Fibroblast of the aortic adventitia (primary cell): ENCODE results near the gene FOXP1. TPM values are rescaled to one million over a fixed set of nuclear protein-coding genes. Genes with fewer than 3 reads are reported as not detected.

ENCODE experiments used
- DNase-seq: peaks from one replicate; pipeline ENCODE4 v3.0.0-alpha.2; 2010; ENCODE audit warnings: low read depth
- H3K4me3 ChIP-seq: 2 replicates; pipeline ENCODE4 v1.5.1; 2011; ENCODE audit warnings: low read depth, mild to moderate bottlenecking, control low read depth, low read length, moderate library complexity
- CTCF ChIP-seq: IDR thresholded peaks from 2 replicates; pipeline ENCODE4 v1.5.1; 2011; ENCODE audit warnings: mild to moderate bottlenecking, low read length, control low read depth, inconsistent platforms; ENCODE audit not compliant: insufficient read depth
- total RNA-seq: library from RNA; depleted of rRNA; stranded (reverse); fragments of >200 nt; gene quantifications from 2 replicates; pipeline ENCODE4 v1.2.3, GENCODE V29; 2012; ENCODE audit warnings: low replicate concordance

Gene FOXP1
- total RNA-seq, 1 donor: 115 TPM

- H3K4me3 ChIP-seq: no peak overlapping the region
- no peak for DNase-seq
- no peak for TF ChIP-seq CTCF
These were observed 509.1 kb downstream of the FOXP1 start for GRCh38 chr3:71074423-71074822.

GRCh38 chr3:71072986-71073385 is 510.5 kb downstream of the FOXP1 start:
- no peak for DNase-seq
- TF ChIP-seq CTCF: no peak
- no peak overlapping the region for H3K4me3 ChIP-seq

GRCh38 chr3:71072287-71072686 is 511.2 kb downstream of the FOXP1 start:
- peak; percentile 47 for DNase-seq
- H3K4me3 ChIP-seq: no peak overlapping the region
- TF ChIP-seq CTCF: no peak

- no peak for TF ChIP-seq CTCF
- no peak overlapping the region for H3K4me3 ChIP-seq
- DNase-seq: peak; percentile 40
These were observed 512.7 kb downstream of the FOXP1 start for GRCh38 chr3:71070497-71071463.

GRCh38 chr3:71069797-71070196 is 513.7 kb downstream of the FOXP1 start:
- TF ChIP-seq CTCF: peak; percentile 61
- H3K4me3 ChIP-seq: no peak overlapping the region
- DNase-seq: peak; percentile 82

GRCh38 chr3:71067977-71068654 is 515.4 kb downstream of the FOXP1 start:
- no peak for TF ChIP-seq CTCF
- H3K4me3 ChIP-seq: no peak overlapping the region
- no peak for DNase-seq
